HG03558 (cell line): Measurements from ENCODE around the gene ANXA2R.
A peak's percentile ranks its signal among the peaks of the same experiment; 100 is the strongest.
"Not testable (repeated sequence)": the region's sequence is repeated elsewhere in the genome, so short reads cannot be mapped to it uniquely, and the experiment has no call there.

Source experiments
- ATAC-seq: cut with Tn5 transposase; IDR thresholded peaks from one replicate; pipeline ENCODE4 v1.9.1; 2021; ENCODE audit warnings: moderate number of reproducible peaks; ENCODE audit not compliant: unreplicated experiment; ENCODE audit errors: extremely low read depth

The ANXA2R gene, protein sequence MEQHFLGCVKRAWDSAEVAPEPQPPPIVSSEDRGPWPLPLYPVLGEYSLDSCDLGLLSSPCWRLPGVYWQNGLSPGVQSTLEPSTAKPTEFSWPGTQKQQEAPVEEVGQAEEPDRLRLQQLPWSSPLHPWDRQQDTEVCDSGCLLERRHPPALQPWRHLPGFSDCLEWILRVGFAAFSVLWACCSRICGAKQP

DNA sequence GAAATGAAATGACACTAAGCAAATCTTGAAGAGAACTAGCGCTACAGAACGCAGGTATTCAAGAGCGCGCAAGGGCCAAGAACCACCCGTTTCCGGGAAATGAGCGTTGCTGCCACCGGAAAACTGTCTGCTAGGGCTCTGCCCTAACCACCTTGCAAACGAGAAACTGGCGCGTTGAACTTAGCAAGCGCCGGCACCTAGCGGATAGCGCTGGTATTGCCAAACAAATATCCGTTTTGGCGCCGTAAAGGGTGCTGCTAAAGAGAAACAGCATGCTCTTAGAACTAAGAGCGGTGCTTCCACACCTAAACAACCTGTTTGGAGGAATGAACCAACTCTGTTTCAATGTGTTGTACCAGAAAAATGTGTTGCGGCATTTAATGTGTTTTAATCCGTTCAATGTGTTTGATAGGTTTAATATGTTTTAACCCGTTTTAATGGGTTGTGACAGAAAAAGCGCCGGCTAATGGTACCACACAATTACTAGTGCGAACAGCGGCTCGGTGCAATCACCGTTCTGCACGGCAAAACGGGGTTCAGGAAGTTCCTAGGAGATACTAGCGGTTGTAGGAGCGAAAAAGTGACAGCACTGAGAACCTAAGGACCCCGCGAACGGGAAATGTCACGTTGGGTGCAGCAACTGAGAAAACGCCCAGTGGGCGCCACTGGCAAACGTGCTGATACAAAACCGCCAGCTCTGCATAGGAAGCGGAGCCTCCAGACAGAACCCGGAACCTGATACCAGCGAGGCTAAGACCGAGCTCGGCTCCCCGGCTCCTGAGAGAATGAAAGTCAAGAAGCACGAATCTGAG, at the start of gene ANXA2R:
Gene ANXA2R (minus strand): TSS at position 33 of the 812 bp plus-strand sequence. CDS start 273 bp downstream, outside the sequence.
- peak; percentile 29 for ATAC-seq

DNA sequence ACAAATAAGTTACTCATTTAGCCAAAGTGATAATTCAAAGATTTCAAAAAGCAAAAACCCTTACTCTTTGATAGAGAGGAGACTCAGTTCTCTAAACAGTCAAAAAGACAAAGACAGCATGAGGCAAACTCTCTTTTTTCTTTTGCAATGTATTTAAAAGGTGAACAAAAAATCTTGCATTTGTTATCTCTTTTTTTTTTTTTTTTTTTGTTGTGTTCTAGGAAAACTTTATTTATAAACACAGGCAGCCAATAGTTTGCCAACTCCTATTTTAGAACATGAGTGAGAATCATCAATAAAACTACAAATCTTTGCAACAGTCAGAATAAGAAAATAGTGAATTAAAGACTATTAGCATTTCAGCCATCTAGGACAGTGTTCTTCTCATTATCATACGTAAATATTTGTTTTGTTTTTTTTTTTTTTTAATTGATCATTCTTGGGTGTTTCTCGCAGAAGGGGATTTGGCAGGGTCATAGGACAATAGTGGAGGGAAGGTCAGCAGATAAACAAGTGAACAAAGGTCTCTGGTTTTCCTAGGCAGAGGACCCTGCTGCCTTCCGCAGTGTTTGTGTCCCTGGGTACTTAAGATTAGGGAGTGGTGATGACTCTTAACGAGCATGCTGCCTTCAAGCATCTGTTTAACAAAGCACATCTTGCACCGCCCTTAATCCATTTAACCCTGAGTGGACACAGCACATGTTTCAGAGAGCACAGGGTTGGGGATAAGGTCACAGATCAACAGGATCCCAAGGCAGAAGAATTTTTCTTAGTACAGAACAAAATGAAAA, 46.2 kb upstream of the ANXA2R start:
- ATAC-seq, result not testable (repeated sequence)

DNA sequence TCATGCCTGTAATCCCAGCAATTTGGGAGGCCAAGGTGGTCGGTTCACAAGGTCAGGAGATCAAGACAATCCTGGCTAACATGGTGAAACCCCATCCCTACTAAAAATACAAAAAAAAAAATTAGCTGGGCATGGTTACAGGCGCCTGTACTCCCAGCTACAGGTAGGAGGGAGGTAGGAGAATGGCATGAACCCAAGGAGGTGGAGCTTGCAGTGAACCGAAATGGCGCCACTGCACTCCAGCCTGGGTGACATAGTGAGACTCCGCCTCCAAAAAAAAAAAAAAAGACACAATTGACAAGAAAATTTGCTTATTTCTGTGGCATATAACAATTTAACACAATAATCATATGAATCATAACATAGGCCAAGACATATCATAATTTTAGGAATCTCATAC, 45.3 kb upstream of the ANXA2R start:
- ATAC-seq, result no peak

DNA sequence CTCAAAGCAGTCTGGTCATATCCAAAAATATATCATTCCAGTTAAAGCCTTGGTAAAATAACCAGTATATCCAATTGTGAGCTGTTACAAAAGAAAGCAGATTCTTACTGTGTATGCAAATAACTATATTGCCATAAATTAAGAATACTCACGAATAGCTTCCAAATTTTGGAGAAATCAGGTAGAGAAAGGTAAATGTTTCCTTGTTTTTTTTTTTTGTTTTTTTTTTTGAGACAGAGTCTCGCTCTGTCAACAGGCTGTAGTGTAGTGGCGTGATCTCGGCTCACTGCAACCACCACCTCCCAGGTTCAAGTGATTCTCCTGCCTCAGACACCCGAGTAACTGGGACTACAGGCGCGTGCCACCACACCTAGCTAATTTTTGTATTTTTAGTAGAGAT, 44.3 kb upstream of the ANXA2R start:
- ATAC-seq, result not testable (repeated sequence)

DNA sequence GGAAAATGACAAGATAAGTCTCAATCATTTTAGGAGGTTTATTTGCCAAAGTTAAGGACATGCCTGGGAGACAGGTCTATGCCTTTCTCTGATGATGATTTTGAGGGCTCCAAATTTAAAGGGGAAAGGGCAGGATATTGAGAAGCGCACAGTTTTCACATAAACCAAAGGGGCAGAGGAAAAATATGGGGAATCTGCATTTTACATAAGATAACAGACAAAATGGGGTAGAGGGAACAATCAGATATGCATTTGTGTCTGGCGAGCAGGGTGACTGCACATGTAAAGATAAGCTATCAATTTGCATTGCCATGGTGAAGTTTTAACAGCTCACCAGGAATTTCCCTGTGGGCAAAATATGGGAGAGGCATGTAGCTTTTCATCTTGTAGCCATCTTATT, 41.2 kb upstream of the ANXA2R start:
- not testable (repeated sequence) for ATAC-seq

DNA sequence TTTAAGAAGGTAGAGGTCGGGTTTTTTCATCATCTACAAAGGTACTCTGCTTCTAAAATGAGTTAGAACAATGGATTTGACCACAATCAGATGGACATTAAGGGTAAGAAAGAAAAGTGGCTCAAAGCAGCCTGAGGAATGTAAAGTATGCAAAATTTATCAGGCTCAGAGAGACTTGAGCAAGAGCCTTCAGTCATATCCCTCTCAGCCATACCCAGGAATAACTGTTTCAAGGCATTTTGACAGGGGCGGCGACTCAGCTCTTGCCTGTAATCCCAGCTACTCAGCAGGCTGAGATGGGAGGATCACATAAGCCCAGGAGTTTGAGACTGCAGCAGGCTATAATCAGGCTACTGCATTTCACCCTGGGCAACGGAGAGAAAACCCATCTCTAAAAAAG, 38.8 kb upstream of the ANXA2R start:
- ATAC-seq, result no peak

DNA sequence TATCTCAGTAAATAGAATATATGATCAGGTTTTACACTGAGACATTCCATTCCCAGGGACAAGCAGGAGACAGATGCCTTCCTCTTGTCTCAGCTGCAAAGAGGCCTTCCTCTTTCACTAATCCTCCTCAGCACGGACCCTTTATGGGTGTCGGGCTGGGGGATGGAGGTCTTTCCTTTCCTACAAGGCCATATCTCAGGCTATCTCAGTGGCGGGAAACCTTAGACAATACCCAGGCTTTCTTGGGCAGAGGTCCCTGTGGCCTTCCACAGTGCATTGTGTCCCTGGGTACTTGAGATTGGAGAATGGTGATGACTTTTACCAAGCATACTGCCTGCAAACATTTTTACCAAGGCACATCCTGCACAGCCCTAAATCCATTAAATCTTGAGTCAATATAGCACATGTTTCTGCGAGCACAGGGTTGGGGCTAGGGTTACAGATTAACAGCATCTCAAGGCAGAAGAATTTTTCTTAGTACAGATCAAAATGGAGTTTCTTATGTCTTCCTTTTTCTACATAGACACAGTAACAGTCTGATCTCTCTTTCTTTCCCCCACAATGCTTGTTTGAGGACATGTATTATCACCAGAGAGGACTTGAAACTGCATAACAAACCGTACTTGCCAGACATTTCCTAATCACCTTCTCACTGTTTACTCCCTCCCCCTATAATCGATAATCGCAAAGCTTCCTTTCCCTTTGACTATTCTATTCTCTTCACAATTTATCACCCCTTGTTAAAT, 37.5 kb upstream of the ANXA2R start:
- not testable (repeated sequence) for ATAC-seq

DNA sequence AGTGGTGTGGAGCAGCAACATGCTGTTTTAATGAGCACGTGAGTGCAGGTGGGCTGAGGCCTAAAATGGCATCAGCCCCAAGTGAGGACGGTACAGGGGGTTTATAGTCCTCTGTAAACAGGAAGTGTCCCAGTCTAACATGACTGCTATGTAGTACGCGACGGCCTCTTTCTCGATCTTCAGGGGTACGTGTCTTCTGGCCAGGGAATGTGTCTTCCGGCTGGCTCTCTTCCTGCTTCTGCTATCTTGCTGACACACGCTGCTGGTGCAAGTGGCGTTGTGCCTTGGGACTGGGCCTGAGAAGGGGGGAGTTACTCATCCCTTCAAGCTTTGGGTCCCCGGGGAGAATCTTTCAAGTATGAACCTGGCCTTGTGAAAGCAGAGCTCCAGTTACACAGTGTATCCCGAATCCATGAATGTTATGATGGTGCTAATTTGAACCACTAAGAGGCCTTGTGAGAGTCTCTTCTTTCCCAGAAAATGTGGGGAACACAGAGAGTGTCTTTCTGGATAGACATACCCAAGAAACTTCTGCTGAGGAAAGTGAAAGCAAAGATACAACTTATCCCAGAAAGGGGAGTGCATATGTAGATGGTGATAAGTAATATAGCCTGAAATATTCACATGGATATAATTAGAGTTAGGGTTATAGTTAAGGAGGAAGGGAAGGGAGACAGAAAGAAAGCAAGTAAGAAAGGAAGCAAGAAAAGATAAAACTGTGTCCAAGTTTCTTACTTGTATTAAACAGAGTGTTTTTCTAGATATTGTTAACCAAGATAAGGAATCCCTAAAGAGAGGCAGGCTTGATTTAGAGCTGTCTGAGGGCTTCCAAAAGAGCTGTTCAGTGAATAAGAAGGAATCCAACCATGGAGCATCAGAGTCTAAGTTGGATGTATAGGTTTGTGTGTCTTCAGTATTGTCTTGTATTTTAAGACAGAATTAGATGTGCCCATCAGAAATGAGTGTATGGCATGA, 35.5 kb upstream of the ANXA2R start:
- ATAC-seq, result no peak

DNA sequence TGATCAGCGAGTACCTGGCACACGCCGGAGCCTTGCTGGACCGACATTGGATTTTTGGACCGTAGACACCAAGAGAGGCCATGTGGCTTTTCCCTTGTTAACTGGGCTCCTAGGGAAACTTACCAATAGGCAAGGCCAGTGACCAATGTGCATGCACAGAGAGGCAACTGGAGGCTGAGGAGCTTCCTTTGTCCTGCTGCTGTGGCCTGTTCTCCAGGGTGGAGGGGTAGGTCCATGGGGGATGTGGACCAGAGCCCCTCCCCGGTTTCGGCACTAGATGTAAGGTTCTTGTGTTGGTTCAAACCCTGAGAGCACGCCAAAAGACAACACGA, 34.8 kb upstream of the ANXA2R start:
- ATAC-seq, result no peak

DNA sequence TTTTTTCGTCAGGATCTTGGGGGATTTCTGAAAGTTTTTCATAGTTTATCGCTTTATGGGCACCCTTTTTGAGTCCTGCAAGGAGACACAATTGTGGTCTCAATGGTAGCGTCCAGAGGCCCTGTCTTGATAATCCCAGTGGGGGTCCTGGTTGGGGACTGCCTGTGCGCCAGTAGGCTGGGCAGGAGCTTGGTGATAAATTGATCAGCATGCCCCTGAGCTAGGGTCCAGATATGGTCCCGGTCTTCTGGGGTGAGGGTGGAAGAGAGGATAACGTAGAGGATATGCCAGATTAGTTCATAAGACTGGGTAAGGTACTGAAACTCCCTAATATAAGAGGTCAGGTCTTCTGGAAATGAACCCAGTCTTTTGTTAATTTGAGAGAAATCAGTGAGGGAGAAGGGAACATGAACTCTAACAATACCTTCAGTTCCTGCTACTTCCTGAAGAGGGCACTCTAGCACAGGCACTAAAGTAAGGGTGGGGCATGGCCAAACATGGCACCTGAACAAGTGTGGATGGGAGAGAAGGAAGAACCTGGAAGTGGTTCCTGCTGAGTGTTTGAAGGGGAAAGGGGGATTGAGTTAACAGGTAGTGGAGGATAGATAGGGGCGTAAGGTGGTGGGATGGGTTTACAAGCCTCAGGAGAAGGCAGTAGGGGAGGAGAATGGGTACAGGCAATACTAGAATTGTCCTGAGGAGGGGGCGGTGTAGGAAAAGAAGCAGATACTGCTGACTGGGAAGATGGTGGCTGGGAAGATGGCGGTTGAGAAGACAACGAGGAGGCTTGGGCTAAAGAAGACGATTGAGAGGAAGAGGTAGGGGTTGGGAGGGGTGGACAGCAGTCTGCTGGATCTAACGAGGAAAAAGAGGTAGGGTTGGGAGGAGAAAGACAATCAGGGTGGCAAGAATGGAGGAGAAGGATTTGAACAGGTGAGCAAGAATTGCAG, 33.8 kb upstream of the ANXA2R start:
- ATAC-seq, result no peak

DNA sequence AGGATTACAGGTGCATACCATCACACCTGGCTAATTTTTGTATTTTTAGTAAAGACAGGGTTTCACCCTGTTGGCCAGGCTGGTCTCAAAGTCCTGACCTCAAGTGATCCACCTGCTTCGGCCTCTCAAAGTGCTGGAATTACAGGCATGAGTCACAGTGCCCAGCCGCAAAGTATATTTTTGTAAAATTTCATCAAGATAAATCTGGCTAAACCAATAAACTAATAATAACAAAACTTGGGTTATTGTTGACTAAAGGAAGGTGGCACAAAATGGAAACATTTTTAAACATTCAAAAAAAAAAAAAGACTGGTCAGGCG, 29.2 kb upstream of the ANXA2R start:
- ATAC-seq, result not testable (repeated sequence)

DNA sequence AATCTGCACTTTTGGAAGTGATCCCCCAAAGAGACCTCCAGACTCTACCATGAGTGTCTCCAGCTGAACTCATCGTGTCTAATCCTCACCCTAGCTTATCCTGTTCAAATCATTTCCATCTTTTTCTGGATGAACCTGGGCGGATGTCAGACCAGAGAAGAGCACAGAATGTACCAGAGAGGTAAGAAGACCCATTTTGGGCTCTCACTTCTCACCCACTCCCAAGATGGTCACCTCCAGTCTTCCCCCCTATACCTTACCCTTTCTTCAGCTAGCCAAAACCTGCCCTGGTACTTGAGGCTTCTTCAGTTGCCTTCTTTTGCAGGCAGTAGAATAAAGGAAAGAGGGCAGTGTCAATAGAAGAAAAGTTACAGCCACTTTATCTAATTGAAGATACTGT, 27.9 kb upstream of the ANXA2R start:
- ATAC-seq, result no peak

DNA sequence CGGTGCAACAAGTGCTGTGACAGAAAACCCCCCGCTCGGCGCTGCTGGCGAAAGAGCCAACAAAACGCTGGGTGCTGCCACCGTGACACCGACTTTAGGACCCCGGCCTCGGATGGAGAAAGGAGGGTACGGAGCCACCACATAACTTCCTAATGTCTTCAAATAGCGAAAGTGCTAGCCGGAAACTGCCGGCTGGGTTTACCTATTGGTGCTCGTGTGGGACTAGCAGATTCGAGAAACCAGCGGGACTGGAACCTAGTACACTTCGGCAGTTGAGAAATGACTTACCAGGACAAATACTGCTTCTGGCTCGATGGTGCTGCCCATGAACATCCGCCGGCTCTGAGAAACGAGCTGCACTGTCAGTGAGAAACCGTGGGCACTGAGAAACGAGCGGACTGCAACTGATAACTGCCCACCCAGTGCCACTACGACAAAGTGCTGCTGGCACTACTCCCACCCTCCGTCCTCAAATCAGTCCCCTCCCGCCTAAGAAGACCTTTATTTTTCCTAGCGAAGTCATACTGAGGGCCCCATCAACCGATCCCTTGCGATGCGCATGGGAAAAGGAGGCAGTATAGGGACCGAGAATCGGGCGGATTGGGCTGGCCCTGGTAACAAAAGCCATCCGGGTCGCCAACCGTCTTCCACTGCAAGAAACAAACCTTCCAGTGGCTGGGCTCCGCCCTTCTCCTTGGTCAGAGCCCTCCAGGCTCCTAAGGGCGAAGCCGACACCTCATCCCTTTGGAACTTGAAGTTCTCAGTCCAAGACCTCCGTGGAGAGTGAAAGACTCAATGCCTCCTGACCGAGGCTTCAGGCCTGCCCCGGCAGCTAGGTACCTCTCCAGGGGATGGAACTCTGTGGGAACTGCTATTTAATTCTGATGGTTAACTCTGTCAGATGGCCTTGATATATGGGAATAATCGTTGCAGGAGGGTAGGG, 27.0 kb upstream of the ANXA2R start:
- ATAC-seq, result peak; percentile 27

DNA sequence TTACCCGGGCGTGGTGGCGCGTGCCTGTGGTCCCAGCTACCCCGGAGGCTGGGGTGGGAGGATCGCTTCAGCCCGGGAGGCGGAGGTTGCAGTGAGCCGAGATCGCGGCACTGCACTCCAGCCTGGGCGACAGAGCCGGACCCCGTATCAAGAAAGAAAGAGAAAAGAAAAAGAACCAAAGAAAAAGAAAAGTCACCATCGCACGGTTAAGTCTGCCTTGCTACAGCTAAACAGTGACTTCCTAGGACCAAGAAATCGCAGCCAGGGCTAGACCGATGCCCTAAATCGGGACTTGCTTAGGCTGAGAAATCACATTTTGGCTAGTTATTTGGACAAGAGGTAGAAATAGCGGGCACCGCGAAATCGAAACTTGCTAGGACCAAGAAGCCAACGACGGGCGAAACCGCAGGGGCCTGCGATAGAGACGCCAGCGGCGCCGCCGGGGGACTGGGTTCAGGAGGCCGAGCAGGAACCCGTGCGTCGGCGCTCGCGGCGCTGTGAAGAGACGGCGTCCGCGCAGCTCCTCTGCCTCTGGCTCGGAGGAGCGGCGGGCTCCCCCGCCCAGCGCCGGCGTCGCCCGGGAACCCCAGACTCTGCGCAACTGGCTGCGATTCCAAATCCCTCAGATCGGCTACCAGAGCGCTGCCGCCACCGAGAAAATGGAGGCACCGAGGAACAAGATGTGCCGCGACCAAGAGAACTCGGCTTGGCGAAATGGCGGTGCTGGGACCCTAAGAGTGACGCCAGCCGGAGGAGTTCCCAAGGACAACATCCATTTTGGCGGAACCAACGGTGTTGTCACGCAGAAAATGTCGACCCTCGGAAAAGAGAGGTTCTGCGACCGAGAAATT, 26.1 kb upstream of the ANXA2R start:
- ATAC-seq, result no peak

DNA sequence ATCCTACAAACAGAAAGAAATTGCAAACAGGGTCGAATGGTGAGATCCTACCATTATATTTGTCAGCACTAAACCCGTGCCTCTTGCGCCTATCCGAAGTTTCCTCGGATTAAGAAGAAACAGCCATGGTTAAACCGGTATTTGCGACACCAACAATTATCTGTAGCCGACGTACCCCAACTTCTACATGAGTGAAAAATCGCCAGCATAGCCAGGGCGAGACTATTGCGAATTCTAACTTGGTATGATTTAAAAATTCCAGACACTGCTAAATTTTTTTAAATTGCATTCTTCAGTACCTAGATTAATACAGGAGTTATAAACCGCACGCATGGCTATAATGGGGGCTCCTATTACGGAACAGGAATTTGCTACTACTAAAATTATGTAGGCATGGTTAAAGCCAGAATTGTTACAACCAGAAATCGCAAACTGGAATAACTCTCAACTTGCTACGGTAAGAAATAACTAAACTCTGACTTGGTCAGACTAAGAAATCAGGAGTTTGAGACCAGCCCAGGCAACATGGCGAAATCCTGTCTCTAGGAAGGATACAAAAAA, 25.3 kb upstream of the ANXA2R start:
- ATAC-seq, result no peak

DNA sequence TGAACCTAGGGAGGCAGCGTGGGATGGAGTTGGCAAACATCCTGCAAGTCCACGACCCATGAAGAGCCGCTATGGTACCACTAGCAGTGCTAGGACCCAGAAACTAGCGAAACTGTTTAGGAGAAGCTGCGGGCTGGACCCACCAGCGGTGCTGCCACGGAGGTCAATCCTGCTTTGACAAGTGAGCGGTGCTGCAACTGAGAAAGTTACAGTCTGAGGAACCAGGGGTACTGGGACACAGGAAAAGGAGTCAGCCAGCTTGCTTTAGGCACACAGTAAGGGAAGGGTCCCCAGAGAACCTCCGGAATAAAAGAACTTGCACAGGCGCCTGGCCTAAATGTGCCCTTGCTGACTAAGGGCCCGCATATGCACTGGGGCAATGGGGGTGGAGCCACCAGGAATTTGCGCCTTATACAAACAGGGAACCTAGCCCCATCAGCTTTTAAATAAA, 23.6 kb upstream of the ANXA2R start:
- ATAC-seq, result no peak
